Activated CD8-positive, alpha-beta T cell treated with anti-CD3 and anti-CD28 coated beads for 36 hours (primary cell): Measurements from ENCODE around the gene KCNQ5. TPM values are rescaled to one million over a fixed set of nuclear protein-coding genes. Genes with fewer than 3 reads are reported as not detected.

Experiments
- ATAC-seq: fragments of 200-7000 bp; cut with Tn5 transposase; one replicate; pipeline ENCODE4 v1.10.0; 2021; ENCODE audit warnings: mild to moderate bottlenecking, moderate library complexity
- CTCF ChIA-PET: fragments of 350-600 bp; sonication (Branson Sonifier 250); formaldehyde crosslinking; loops from one replicate; lab custom pipeline; 2021; ENCODE audit warnings: antibody characterized with exemption; lab: Charles Lee
- POLR2A ChIA-PET: fragments of 350-600 bp; sonication (Branson Sonifier 250); formaldehyde crosslinking; loops from one replicate; lab custom pipeline; 2021; ENCODE audit warnings: antibody characterized with exemption; lab: Charles Lee
- DNase-seq: peaks from one replicate; pipeline ENCODE4 v3.0.0-alpha.2; 2020
- H3K27ac Mint-ChIP-seq: one replicate; pipeline ENCODE4 v1.8.0; 2021; ENCODE audit warnings: mild to moderate bottlenecking, mixed read lengths
- H3K27me3 Mint-ChIP-seq: one replicate; pipeline ENCODE4 v1.8.0; 2021; ENCODE audit warnings: mixed read lengths
- H3K36me3 Mint-ChIP-seq: one replicate; pipeline ENCODE4 v1.8.0; 2021; ENCODE audit warnings: low read depth, mixed read lengths
- H3K4me1 Mint-ChIP-seq: one replicate; pipeline ENCODE4 v1.8.0; 2021; ENCODE audit warnings: low read depth, mixed read lengths
- H3K4me3 Mint-ChIP-seq: one replicate; pipeline ENCODE4 v1.8.0; 2021; ENCODE audit warnings: mild to moderate bottlenecking, moderate library complexity, mixed read lengths
- H3K9me3 Mint-ChIP-seq: one replicate; pipeline ENCODE4 v1.8.0; 2021; ENCODE audit warnings: mixed read lengths
- intact Hi-C: fragments of 100-400 bp; cut with micrococcal nuclease; formaldehyde crosslinking; loops from one replicate; pipeline ENCODE4 v1.10.0; 2022
- total RNA-seq, 2 experiments: library from RNA; stranded (reverse); gene quantifications; one replicate each; pipeline ENCODE4 v1.2.3, GENCODE V29; 2021
- TF ChIP-seq, protein P1 (sequence below): fragments of 200-600 bp; IDR thresholded peaks from one replicate; pipeline ENCODE4 v1.8.0; 2022; ENCODE audit warnings: antibody characterized with exemption, mild to moderate bottlenecking

KCNQ5 gene
- total RNA-seq, 2 experiments from 2014 or later = 14.6 to 14.9 TPM

DNA sequence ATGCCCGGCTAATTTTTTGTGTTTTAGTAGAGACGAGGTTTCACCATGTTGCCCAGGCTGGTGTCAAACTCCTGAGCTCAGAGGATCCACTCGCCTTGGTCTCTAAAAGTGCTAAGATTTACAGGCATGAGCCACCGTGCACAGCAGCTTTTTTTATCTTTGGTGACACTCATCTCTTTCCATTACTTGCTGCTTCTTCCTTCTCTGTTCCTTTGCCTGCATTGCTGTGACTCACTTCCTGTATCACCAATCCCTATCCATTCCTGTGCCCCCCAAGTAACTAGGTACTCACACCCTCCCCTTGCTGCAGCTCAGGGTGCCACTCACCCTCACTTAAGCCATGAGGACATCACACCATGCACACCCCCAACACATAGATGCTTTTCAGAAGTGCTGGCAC, 578.9 kb downstream of the KCNQ5 start:
- Mint-ChIP-seq H3K27ac (no peak overlapping the region), H3K4me3 (no peak overlapping the region), H3K4me1 (no peaks in the 10 kb centered on the region), H3K9me3 (no peaks in the 10 kb centered on the region), H3K36me3 (peaks cover 1% of the 10 kb centered on the region), H3K27me3 (no peaks in the 10 kb centered on the region)
- DNase-seq (no peak), ATAC-seq (no peak)
- TF ChIP-seq, protein P1, sequence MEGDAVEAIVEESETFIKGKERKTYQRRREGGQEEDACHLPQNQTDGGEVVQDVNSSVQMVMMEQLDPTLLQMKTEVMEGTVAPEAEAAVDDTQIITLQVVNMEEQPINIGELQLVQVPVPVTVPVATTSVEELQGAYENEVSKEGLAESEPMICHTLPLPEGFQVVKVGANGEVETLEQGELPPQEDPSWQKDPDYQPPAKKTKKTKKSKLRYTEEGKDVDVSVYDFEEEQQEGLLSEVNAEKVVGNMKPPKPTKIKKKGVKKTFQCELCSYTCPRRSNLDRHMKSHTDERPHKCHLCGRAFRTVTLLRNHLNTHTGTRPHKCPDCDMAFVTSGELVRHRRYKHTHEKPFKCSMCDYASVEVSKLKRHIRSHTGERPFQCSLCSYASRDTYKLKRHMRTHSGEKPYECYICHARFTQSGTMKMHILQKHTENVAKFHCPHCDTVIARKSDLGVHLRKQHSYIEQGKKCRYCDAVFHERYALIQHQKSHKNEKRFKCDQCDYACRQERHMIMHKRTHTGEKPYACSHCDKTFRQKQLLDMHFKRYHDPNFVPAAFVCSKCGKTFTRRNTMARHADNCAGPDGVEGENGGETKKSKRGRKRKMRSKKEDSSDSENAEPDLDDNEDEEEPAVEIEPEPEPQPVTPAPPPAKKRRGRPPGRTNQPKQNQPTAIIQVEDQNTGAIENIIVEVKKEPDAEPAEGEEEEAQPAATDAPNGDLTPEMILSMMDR = no peak
- ChIA-PET CTCF (no interaction called here), POLR2A (no interaction called here)
- intact Hi-C loops = no loop called here

DNA sequence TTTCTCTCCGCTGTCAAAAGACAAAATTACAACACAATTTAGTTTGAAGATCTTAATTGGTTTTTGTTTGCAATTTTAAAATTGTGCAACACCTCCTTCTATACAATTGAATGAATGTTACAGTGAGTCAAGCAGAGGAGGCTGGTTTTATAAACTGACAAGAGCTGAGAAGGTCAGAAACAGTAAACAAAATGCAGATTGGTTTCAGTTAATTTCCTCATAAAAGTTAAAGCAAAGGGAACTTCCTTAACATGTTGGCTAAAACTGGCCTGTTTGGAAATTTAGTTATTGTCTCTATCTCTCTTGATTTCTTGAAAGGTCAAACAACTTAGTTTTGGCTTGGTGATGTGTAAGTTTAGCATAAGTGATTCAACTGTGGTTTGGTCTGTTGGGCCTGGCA, 581.2 kb downstream of the KCNQ5 start:
- ATAC-seq (no peak), DNase-seq (no peak)
- H3K4me1 Mint-ChIP-seq = no peaks in the 10 kb centered on the region
- no peaks in the 10 kb centered on the region for H3K27me3 Mint-ChIP-seq
- H3K9me3 Mint-ChIP-seq = no peaks in the 10 kb centered on the region
- no peak overlapping the region for H3K4me3 Mint-ChIP-seq
- intact Hi-C loops = no loop called here
- no peaks in the 10 kb centered on the region for H3K36me3 Mint-ChIP-seq
- TF ChIP-seq, protein P1 = no peak
- CTCF ChIA-PET = no interaction called here
- POLR2A ChIA-PET = no interaction called here
- H3K27ac Mint-ChIP-seq = no peak overlapping the region

DNA sequence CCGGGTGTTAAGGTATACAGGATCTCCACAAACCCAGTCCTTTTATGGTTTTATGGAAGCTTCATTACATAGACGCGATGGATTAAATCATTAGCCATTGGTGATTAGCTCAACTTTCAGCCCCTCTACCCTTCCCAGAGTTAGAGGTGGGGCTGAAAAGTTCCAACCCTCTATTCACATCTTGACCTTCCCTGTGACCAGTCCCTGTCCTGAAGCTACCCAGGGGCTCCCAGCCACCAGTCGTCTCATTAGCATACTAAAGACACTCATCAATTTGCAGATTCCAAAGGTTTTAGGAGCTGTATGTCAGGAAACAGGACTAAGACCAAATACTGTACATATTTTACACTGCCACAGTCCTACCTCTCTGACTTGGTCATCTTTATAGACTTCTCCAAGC, 582.4 kb downstream of the KCNQ5 start:
- no peak for ATAC-seq
- Mint-ChIP-seq H3K27ac (no peak overlapping the region), H3K36me3 (no peaks in the 10 kb centered on the region), H3K4me3 (no peak overlapping the region), H3K27me3 (no peaks in the 10 kb centered on the region), H3K4me1 (no peaks in the 10 kb centered on the region), H3K9me3 (no peaks in the 10 kb centered on the region)
- TF ChIP-seq, protein P1 = no peak
- ChIA-PET CTCF (no interaction called here), POLR2A (no interaction called here)
- intact Hi-C loops = no loop called here
- no peak for DNase-seq

DNA sequence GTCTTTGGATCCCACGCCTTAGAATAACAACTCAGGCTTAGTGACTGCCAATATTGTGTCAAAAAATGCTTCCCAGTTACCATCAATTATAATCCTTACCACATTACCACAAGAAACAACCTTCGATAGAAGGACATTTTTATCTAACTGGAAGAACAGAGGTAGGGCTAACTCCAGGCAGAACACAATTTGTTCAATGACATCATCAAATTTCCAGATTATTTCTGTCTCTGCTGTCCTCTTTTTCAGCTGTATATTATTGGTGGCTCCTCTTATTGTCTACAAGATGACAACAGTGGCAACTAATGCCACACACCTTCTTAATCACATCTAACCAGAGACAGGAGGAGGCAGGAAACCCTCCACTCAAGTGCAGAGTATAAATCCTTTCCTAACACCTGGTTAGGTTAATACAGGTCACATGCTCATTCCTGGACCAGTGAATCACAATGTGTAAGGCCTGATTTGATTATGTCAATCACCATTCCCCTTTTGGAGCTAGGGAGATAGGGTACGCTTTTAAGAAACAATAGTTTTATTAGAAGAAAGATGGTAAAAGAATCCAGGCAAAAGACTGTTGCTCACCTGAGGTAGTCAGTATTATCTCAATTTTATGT, 585.5 kb downstream of the KCNQ5 start:
- no peaks in the 10 kb centered on the region for H3K9me3 Mint-ChIP-seq
- ChIA-PET CTCF (no interaction called here), POLR2A (no interaction called here)
- TF ChIP-seq, protein P1 = no peak
- no peak overlapping the region for H3K4me3 Mint-ChIP-seq
- ATAC-seq (no peak), DNase-seq (no peak)
- H3K4me1 Mint-ChIP-seq = no peaks in the 10 kb centered on the region
- no peaks in the 10 kb centered on the region for H3K27me3 Mint-ChIP-seq
- H3K36me3 Mint-ChIP-seq = no peaks in the 10 kb centered on the region
- intact Hi-C loops = no loop called here
- no peak overlapping the region for H3K27ac Mint-ChIP-seq

DNA sequence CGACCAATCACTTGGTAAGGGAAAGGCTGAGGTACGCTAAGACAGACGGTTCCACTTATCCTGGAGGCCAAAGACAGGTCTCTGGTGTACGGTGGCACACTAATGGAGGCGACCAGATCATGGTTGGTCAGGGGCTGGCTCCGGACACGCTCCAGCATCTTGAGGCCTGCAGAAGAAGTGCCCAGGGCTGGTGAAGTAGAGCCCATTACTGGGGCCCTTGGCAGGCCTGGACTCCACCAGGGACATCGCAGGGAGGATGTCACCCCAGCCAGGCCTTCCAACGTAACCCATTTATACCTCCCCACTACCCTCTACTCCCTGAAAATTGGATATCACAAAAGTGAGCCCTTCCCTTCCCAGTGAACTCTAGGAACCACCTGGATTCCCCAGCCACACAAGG, 587.3 kb downstream of the KCNQ5 start:
- Mint-ChIP-seq H3K36me3 (no peaks in the 10 kb centered on the region), H3K4me3 (no peak overlapping the region), H3K27me3 (no peaks in the 10 kb centered on the region), H3K4me1 (no peaks in the 10 kb centered on the region), H3K27ac (no peak overlapping the region), H3K9me3 (no peaks in the 10 kb centered on the region)
- DNase-seq (no peak), ATAC-seq (no peak)
- TF ChIP-seq, protein P1 = no peak
- ChIA-PET POLR2A (no interaction called here), CTCF (no interaction called here)
- intact Hi-C loops = no loop called here
